ENCODE measurements around the gene LILRA6.
"Not testable (repeated sequence)": the region's sequence is repeated elsewhere in the genome, so short reads cannot be mapped to it uniquely, and the experiment has no call there.

LILRA6 gene

GRCh38 chr19:54242646-54243045, at the start of gene LILRA6:
LILRA6 (minus strand) TSS chr19:54242790.
- H3K4me3 ChIP-seq (ENCODE audit: low read depth, low read length); DNase-seq (ENCODE audit: low read depth): not testable (repeated sequence)

GRCh38 chr19:54289160-54289559, 46.6 kb upstream of the LILRA6 start:
- not testable (repeated sequence) for H3K4me3 ChIP-seq (ENCODE audit: low read depth, low read length); DNase-seq (ENCODE audit: low read depth)

- no peak for TF ChIP-seq CTCF (conservative IDR thresholded peaks at IDR 0.05; ENCODE audit: low read depth, low read length)
- DNase-seq (ENCODE audit: low read depth), result peak; percentile 11
These were observed 44.9 kb upstream of the LILRA6 start for GRCh38 chr19:54287456-54287855.

GRCh38 chr19:54286283-54286682, 43.7 kb upstream of the LILRA6 start:
- not testable (repeated sequence) for DNase-seq (ENCODE audit: low read depth); H3K4me3 ChIP-seq (ENCODE audit: low read depth, low read length)

More at GRCh38 chr19:54287456-54287855, 44.9 kb upstream of the LILRA6 start:
- no peak overlapping the region for H3K4me3 ChIP-seq (ENCODE audit: low read depth, low read length)

GRCh38 chr19:54285427-54286056, 43.0 kb upstream of the LILRA6 start:
- DNase-seq (ENCODE audit: low read depth); H3K4me3 ChIP-seq (ENCODE audit: low read depth, low read length): not testable (repeated sequence)

- no peak for DNase-seq (ENCODE audit: low read depth)
- no peak for TF ChIP-seq CTCF (conservative IDR thresholded peaks at IDR 0.05; ENCODE audit: low read depth, low read length)
- no peak overlapping the region for H3K4me3 ChIP-seq (ENCODE audit: low read depth, low read length)
These were observed 40.3 kb upstream of the LILRA6 start for GRCh38 chr19:54282686-54283470.

GRCh38 chr19:54281729-54282075, 39.1 kb upstream of the LILRA6 start:
- not testable (repeated sequence) for H3K4me3 ChIP-seq (ENCODE audit: low read depth, low read length); DNase-seq (ENCODE audit: low read depth)

GRCh38 chr19:54281007-54281728, 38.6 kb upstream of the LILRA6 start, which contains the start of gene LILRB2:
LILRB2 (minus strand) TSS chr19:54281110; CDS start chr19:54280496, 614 bp downstream.
- DNase-seq (ENCODE audit: low read depth), result no peak
- H3K4me3 ChIP-seq (ENCODE audit: low read depth, low read length), result no peak within 1 kb of the TSS
- TF ChIP-seq CTCF (conservative IDR thresholded peaks at IDR 0.05; ENCODE audit: low read depth, low read length), result no peak

- not testable (repeated sequence) for DNase-seq (ENCODE audit: low read depth); H3K4me3 ChIP-seq (ENCODE audit: low read depth, low read length)
These were observed 37.9 kb upstream of the LILRA6 start for GRCh38 chr19:54280441-54280840.

GRCh38 chr19:54280025-54280424, 37.4 kb upstream of the LILRA6 start:
- not testable (repeated sequence) for H3K4me3 ChIP-seq (ENCODE audit: low read depth, low read length); DNase-seq (ENCODE audit: low read depth)
